NCI-H2029 treated with DMSO at 0.1 percent for 48 hours (cell line): ENCODE results near the gene ERG.
A peak's percentile ranks its signal among the peaks of the same experiment; 100 is the strongest.

ENCODE experiments used
- DNase-seq: peaks from one replicate; lab custom pipeline; 2025; lab: John Stamatoyannopoulos, UW

Gene ERG

DNA sequence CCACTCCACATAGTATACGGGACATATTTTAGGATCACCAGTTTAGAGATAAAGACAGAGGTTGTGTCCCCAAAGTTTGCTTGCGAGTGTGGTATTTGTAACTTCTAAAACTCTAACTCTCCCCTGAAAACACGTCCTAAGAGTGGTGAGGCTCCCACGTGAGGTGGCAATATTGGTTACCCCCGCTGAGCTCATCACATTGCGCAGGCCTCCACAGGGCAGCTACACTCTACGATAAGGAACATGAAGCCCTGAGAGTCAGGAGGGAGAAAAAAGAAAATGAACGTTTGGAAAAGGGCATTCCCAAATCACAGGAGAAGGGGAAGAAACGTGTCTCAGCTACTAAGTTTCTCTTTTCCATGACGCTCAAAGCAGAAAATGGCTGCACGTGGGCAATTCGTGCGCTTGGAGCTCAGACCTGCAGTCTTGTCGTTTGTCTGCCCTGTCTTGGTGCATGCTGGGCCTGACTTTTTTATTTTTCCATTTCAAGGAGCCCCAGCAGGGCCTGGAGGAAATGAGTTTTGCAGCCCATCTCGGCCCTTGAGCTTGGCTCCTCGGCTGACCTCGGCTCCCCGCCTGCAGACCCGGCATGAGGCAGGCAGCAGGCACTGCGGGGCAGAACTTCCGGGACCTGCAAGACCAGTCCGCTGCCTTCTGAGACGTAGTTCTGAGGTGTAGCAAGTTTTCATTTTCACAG is 25.7 kb downstream of the ERG start:
- no peak for DNase-seq

DNA sequence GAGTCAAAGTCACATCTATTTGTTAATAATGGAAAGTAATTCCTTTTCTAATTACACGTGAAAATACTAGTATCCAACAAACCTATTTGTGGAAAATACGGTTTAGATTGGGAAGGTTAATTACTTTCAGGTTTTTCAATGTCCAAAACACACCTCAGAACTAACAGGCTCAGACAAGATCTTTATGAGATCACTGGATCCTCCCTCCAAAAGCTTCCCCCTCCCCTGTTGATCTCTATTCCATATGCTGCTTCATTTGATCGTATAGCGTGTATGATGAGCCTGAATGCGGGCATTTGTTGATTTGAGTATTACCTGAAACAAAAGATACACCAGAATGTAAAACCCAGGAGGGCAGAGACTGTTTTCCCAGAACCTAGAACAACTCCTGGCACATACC is 26.5 kb downstream of the ERG start:
- no peak for DNase-seq

DNA sequence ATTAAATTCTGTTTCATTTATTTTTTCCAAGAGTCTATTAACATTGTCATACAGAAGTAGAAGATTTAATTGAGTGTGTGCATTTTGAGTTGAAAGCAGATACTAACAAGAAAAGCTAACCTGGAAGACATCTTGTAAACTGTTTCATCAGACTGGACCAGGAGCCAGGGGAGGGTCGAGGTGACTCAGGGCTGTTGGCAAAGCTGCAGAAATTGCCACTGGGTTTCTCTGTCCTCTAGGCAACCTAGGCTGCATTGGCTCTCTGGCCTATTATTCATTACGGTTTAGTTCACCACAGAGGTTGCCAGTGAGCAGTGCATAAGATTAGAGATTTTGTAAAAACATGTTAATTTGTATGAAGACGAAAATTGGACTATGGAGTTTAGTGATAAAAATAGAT is 27.5 kb downstream of the ERG start:
- DNase-seq: no peak

DNA sequence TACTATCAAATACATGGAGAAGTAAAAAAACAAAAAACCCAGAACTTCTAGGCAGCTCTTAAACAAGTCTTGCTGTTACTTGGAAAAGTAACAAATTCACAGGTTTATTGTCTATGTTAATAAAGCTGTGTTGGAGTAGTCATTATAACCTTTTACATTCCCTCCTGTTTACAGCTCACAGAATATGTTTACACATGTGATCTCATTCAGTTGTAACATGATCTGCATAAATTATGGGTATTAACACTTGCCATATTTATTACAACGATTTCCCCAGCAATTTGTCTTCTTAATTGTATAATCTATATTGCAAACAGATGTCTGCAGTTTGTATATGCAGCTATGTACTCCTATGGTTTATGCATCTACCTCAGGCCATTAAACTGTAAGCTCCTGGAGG is 28.6 kb downstream of the ERG start:
- no peak for DNase-seq

DNA sequence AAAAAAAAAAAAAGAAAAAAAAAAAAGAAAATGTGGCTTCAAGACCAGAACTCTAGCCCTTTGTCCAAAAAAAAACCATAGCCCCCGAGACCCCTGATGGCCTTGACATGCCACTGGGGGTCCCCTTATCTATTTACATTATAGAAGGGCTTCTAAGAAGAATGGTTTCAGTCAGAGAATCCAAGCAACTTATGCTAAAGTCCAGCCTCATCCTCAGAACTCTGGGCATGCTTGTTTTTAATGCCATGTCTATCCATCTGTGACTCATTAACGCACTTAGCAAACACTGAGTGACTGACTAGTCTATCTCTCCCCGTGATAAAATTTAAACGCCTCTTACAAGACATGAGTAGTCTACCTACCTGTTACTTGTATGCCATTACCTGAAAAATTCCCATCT is 29.3 kb downstream of the ERG start:
- no peak for DNase-seq

DNA sequence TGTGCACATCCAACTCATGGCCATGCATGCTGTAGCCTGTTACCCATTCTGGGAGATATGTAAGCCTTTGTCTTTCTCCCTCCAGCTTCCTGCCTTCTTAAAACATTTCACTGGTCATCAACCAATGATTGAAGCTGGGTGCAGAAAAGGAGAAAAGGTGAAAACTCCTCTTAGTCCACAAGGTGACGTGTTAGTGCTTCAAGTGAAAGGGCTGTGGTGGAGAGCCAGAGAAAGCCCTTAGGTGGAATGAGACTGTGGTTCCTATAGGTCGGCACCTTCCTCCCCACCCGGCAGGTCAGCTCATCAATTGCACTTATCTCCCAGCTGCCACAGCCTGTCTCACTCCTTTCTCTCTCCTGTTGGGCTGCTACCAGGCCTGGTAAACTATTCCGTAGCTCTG is 30.4 kb downstream of the ERG start:
- no peak for DNase-seq

DNA sequence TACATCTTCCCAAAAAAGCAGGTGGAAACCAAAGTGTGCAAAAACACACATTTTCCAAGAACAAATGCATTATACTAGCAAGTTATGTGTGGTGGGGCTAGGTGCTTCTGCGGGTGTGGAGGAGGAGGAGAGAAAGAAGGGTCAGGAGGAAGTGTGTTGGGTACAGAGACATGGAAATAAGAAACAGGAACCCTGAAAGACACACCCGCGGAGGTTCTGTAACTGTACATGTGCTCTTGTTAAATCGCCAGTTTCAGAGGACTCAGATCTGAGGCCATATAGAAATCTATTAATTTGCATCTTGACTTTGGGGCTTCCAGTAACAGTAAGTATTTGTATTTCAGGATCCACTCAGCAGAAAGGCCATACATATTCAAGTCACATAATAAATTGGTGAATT is 30.9 kb downstream of the ERG start:
- no peak for DNase-seq

DNA sequence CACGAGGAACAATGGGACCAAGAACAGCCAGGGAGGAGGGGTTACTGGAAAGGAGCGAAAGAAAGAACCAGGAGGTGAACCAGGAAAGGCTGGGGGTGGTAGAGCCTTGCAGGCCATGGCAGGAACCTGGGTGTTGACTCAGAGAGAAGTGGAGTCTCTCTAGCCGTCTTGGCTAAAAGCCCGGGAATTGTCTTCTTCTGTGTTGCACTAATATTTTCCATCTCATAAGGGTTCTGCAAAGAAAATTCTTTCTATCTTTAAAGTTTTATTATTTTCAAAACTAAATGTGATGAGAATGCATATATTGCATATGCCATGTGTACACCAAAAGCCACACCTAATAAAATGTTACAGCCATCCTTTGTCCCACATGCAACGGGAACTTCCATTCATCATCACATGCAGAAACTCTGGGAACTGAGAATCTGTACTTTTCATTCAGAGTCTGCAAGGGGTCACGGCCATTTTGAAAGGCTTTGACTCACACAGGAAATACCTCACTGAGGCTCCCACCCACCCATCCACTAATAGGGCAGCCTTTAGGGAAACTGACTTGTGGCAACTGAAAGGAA is 38.0 kb downstream of the ERG start:
- DNase-seq: peak; percentile 57

DNA sequence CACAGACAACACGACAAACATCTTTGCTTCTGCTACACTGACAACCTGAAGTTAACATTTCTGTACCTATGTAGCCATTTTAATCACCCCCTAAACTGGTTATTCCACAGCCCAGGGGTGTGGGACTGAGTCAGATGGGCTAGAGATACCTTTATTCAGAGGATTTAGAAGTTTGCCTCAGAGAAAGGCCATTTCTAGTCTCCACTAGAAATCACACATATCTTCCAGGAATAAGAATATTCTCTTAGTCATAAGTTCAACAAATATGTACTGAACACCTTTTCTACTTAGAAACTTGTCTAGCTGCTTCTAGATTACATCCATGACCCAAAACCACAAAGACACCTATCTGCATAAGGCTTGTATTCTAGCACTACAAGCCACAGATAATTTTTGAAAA is 38.8 kb downstream of the ERG start:
- no peak for DNase-seq

DNA sequence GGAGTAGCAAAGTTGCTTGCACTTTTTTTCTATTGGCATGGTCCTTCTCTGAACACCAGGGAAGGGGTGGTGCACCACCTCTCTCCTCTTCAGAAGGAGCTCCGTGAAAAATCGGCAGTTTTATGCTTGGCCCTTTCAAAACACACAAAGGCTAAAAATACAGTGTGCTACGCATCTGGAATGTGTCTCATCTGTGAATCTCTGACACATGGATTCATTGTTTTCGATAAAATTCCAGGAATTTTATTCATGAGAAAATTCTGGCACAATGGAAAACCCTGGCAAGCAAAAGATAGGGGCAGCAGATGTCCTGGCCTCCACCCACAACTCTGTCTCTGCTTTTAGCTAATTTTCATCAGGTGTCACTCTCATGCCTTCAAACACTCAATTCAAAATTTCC is 42.9 kb downstream of the ERG start:
- DNase-seq: no peak

DNA sequence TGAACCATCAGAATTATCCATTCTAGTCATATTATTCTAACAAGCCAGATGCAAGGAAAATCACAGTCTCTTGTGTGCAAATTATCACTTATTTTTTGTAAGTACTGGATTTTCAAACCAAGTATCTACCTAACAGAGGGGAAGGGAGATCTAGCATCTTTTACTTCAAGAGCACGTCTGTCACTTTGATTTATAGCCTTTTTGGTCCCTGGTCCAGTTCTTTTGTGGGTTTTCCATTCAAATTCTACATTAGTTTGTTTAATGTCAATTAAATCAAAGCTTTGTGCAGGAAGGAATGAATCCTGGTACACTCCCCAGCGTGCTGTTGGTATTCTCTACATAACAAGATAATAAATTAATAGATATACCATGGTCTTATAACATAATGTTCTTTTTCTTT is 43.6 kb downstream of the ERG start:
- DNase-seq: no peak

DNA sequence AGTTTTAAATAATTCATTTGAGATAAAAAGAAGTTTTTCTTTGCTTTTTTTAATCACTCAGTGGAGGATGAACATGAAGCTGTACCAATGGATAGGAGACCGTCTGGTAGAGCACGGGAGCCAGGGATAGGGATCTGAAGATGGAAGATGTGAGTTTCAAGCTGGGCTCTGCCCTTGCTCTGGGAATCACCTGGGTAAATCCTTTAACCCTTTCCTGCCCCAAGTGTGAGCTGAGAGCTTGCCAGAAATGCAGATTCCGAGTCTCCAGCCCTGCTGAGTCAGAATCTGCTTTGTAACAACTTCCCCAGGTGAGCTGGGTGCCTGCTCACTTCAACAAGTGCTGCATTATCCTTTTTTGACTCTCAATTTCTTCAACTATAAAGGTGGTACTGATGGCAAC is 44.1 kb downstream of the ERG start:
- no peak for DNase-seq

DNA sequence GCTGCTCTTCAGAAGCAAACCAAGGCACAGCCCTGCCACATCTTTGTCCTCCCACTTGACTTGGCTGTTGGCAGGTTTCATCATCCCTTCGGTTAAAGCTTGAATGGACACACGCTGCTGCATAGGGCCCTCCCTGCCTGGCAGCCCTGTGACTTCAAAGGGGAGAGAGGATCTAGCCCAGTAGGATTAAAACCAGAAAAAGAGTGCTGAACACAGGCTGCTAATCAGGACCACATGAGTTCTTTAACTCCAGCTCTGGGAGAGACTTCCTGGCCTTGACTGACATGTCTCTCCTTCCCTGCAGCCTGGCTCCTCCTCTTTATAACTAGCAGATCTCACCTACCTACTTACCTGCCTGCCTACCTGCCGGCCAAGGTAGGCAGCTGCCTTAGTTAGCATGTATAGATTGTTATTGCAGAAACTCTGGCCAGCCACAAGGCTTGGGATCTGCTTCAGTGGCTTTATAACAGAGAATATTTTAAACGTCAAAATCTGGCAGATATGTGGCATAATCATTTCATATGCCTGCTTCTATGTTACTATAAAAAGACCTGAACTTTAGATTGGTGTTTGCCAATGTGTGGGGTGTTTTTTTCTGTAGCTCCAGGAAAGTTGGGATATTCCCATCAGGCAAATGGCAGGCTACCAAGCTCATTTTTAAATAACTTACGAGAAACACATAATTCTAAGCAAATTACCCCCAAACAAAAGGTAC is 49.4 kb downstream of the ERG start:
- DNase-seq: peak; percentile 23

DNA sequence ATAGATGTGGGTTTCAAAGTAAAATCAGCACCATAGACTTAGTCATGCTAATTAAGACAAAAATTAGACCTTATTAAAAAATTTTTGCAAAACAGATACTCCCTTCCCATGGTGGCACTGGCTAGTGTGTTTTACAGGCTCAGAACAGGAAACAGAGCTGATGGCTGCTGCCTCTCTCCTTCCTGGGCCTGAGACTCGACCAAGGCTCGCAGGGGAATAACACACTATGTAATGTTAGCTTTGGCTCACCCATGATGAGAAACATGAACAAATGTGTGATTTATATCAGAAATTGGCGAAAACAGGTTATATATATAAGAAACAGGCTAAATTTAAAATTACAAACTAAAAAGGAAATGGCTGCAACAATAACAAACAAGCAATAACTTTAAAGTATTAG is 50.7 kb downstream of the ERG start:
- no peak for DNase-seq

DNA sequence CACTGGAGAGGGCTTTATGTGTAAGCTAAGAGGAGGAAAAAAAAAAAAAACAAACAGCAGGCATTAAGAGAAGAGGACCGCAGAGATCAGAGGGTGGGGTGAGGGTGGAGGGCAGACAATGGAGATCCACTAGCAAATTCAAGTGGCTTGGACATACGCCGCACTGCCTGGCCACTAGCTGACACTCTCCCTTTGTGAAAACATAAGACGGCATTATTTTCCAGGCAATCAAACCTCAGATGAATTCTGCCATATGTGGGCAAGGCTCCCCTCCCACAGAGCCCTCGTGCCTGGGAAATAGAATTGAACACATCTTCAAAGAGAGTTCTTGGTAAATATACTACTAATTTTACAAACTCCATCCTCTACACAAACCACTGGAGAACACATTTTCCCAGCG is 53.6 kb downstream of the ERG start:
- DNase-seq: peak; percentile 74

DNA sequence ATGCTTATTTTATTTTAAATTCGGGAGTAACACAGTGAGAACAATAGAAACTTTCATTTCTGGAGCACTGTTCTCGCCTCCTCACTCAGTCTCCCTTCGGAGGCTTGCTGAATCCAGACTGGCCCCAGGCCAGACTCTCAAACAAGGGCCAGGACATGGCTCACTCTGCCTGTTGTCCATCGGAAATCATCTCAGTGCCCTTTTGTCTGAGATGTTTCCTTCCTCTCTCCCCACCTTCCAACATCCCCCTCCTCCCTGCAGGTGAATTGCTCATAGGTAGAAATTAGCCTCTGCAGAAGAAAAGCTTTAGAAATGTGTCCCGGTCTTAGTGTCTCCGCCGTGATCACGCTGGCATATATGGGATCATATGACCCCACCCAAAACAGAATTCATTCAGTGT is 55.2 kb downstream of the ERG start:
- DNase-seq: no peak

DNA sequence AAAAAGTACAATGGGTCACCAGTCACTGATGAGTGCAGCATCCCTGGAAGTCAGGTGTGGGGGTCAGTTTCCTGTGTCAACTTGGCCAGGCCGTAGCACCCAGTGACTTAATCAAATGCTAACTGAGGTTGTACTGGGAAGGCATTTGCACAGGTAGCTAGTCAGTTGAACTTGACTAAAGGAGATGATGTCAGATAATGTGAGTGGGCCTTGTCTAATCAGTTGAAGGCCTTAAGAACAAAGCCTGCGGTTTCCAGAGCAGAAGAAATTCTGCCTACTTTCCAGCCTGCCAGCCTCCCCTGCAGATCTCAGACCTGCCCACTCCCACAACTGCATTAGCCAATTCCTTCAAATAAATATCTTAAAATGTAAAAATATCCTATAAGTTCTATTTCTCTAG is 57.1 kb downstream of the ERG start:
- DNase-seq: no peak

DNA sequence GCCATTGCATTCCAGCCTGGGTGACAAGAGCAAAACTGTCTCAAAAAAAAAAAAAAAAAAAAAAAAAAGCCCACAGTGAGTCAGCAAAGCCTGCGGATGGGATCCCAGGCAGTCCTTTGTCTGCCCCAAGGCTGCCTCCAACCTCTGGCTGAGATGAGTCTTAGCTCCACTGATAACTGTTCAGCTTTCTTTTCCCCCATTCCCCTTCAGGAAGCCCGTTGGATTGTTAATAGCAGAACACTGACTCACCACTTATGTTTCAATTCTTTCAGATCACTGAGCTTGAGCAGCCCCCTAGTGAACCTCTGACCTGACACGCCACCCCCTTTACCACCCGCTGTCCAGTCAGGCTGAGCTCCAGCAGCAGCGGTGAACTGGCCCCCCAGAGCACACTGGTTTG is 57.5 kb downstream of the ERG start:
- DNase-seq: no peak

DNA sequence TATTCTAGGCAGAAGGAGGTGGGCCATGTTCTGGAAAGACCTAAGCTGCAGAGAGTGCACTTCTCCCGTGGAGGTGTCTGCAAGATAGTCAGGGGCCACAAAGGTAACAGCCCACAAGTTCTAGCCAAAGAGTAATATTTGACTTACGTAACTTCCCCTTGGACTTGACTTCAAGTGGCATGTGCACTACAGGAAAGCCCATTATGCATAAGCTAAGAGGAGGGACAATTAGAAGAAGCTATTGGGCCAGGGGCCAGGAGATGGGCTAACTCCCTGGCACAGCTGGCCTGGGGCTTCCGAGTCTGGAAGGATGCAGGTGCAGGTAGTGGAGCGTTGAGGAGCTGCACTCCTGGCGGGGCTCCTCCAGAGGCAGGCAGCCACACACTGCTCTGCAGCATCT is 58.3 kb downstream of the ERG start:
- DNase-seq: peak; percentile 95

DNA sequence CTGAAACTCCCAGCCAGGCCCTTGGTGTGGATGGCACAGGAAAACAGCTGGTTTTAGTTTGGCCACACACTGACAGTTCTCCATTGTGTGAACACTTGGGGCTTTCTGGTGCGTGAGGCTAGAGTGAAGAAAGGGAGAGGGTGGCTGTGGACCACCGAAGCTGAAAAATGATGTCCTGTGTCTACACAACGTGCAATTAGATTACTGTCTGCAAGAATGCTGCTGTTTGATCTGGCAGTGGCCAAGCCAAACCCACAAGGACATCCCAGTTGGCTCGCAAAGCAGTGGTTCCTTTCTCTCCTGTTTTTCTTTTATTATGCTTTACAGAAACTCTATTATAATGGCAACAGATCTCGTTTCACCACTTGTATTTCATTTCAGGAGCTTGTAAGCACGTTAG is 58.9 kb downstream of the ERG start:
- DNase-seq: peak; percentile 74

DNA sequence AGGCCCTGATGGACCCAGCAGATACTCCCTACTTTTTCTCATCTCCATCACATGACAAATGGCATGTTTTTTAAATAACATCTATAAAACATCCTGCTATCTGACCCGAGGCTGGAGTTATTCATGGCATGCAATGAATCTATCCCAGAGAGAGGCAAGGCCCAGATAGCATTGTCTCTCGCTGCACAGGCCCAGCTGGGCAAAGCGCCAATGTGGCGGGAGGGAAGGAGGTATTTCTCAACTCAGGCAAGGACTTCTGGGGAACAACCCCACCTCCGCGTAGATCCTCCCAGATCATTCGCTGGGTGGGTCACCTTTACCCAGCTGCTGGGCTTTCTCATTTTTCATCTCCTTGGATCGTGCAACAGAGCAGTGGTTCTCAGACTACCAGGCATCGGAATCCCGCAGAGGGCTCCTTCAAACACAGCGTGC is 59.8 kb downstream of the ERG start:
- peak; percentile 13 for DNase-seq

DNA sequence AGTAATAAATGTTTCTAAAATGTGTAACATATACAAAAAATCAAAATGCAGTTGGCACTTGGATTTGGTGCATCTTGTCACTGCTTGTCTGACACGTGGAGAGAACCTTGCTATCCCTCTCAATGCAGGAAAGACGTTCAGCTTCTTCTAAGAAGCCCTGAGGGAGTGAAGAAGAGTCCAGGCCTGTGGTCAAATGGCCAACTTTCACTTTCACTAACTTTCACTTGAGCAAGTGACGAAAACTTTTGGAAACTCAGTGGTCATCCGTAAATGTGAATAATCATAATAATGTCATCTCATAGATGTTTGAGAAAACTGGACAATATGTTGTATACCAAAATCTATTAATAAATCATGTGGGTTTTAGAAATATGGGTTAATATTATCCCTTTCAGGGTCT is 61.9 kb downstream of the ERG start:
- DNase-seq: no peak

DNA sequence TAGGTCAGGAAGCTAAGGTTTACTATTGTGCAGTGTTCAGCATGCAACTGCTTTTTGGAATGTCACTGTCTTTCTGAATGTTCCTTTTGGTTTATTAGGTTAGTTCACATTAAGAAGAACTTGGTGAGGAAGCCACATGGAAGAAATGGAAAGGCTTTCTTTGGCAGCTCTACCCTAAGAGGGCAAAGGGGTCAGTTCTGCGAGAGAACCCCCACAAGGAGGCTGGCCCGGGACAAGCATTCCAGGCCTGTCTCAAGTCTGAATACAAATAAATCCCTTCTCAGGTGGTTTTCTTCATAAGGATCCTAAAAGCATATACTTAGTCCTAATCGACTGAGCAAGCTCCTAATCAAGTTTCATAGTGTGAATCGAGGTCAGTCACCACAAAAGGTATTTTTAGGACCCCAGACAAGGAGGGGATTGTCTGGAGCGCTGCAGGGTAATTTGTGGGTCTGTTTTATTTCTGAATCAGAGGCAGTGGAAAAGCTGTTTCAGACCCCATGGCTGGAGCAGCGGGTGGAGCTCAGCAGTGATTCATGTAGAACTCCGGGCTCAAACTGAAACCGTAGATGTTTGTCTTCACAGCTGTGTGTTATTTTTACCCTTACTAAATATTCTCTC is 63.3 kb downstream of the ERG start:
- no peak for DNase-seq
